Measurements from ENCODE around the gene IL11.

DNA sequence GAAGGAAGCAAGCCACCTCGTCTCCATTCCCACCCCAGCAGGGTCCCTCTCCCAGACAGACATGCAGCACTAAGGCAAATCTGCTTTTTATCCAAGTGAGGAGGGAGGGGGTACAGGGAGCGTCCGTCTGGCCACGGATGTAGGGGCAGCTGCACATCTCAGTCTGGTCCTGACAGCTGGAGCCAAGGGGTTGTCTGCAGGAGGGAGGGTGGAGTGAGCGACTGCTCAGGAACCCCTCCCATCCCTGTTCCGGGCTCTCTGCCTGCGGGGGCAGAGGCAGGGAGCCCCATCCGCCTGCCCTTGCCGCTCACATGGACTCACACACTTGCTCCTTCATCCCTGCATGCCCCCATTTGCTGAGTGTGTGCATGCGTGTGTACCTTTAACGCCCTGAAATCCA lies 8.9 kb upstream of the IL11 start:
- TF ChIP-seq NFYB (CRISPR knock-in tag; IDR thresholded peaks at IDR 0.05): no peak
- TF ChIP-seq, protein P1, sequence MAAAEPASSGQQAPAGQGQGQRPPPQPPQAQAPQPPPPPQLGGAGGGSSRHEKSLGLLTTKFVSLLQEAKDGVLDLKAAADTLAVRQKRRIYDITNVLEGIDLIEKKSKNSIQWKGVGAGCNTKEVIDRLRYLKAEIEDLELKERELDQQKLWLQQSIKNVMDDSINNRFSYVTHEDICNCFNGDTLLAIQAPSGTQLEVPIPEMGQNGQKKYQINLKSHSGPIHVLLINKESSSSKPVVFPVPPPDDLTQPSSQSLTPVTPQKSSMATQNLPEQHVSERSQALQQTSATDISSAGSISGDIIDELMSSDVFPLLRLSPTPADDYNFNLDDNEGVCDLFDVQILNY (CRISPR knock-in tag; conservative IDR thresholded peaks at IDR 0.05): no peak
- TF ChIP-seq, protein P2, sequence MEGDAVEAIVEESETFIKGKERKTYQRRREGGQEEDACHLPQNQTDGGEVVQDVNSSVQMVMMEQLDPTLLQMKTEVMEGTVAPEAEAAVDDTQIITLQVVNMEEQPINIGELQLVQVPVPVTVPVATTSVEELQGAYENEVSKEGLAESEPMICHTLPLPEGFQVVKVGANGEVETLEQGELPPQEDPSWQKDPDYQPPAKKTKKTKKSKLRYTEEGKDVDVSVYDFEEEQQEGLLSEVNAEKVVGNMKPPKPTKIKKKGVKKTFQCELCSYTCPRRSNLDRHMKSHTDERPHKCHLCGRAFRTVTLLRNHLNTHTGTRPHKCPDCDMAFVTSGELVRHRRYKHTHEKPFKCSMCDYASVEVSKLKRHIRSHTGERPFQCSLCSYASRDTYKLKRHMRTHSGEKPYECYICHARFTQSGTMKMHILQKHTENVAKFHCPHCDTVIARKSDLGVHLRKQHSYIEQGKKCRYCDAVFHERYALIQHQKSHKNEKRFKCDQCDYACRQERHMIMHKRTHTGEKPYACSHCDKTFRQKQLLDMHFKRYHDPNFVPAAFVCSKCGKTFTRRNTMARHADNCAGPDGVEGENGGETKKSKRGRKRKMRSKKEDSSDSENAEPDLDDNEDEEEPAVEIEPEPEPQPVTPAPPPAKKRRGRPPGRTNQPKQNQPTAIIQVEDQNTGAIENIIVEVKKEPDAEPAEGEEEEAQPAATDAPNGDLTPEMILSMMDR (CRISPR knock-in tag; IDR thresholded peaks at IDR 0.05): no peak
- TF ChIP-seq TCF12 (IDR thresholded peaks at IDR 0.05): no peak
- TF ChIP-seq TCF12 (CRISPR knock-in tag; IDR thresholded peaks at IDR 0.05): no peak
